HG02588 (cell line): ENCODE measurements around the gene INPP1.
"Not testable (repeated sequence)": the region's sequence is repeated elsewhere in the genome, so short reads cannot be mapped to it uniquely, and the experiment has no call there.

Experiments used
- ATAC-seq: cut with Tn5 transposase; IDR thresholded peaks from one replicate; pipeline ENCODE4 v1.9.1; 2021; ENCODE audit warnings: mild to moderate bottlenecking, moderate library complexity; ENCODE audit not compliant: unreplicated experiment

INPP1 gene, protein sequence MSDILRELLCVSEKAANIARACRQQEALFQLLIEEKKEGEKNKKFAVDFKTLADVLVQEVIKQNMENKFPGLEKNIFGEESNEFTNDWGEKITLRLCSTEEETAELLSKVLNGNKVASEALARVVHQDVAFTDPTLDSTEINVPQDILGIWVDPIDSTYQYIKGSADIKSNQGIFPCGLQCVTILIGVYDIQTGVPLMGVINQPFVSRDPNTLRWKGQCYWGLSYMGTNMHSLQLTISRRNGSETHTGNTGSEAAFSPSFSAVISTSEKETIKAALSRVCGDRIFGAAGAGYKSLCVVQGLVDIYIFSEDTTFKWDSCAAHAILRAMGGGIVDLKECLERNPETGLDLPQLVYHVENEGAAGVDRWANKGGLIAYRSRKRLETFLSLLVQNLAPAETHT

GRCh38 chr2:190343536-190344275 is at the start of gene INPP1:
INPP1 (plus strand) TSS chr2:190343589; CDS start chr2:190360103, 16,514 bp downstream.
- ATAC-seq = peak; percentile 56

DNA sequence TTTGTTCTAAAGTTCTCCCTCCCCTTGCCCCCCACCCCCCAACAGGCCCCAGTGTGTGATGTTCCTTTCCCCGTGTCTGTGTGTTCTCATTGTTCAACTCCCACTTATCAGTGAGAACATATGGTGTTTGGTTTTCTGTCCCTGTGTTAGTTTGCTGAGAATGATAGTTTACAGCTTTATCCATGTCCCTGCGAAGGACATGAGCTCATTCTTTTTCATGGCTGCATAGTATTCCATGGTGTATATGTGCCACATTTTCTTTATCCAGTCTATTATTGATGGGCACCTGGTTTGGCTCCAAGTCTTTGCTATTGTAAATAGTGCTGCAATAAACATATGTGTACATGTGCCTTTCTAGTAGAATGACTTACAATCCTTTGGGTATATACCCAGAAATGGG is 45.5 kb upstream of the INPP1 start:
- ATAC-seq = not testable (repeated sequence)

- ATAC-seq = no peak
Observed at GRCh38 chr2:190301032-190301431, 42.4 kb upstream of the INPP1 start.

- ATAC-seq = no peak
Observed at GRCh38 chr2:190302052-190302451, 41.3 kb upstream of the INPP1 start.

GRCh38 chr2:190303647-190304046 is 39.7 kb upstream of the INPP1 start:
- ATAC-seq = no peak

- ATAC-seq = no peak
Observed at GRCh38 chr2:190304404-190304803, 39.0 kb upstream of the INPP1 start.

DNA sequence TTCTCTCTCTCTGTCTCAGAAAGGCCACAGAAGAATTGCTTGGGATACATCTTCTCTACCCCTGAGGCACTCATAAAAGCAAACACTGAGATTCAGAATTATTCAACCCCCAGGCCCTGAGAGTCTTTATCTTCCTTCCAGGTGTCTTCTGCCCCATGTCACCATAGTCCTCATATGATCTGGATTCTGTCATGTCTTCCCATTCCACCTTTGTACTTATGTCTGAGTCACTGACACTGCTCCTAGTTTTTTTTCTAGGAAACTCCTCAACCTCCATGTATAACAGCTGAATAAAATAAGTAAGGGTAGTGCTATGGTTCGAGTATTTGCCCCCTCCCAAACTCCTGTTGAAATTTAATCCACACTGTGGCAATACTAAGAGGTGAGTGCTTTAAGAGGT is 35.4 kb upstream of the INPP1 start:
- ATAC-seq = no peak

- ATAC-seq = no peak
Observed at GRCh38 chr2:190311893-190312634, 31.3 kb upstream of the INPP1 start.

GRCh38 chr2:190312635-190313025 is 30.8 kb upstream of the INPP1 start:
- not testable (repeated sequence) for ATAC-seq

DNA sequence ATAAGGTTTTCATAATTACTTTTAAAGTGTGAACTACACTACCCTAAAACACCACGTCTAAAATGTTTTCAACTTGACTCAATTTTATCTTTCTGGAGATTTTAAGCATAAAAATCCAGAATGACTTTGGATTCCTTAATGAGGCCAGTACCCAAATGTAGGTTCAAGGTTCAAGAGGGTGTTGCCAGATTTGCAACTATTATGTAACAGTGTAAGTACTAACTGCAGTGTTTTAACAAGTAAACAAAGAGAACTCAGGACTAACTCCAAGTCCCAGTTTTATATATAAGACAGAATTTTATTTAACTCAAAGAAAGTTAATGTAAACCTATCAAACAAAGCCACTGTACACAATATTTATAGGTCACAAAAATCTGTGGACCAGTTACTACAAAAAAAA is 29.5 kb upstream of the INPP1 start:
- ATAC-seq = no peak

DNA sequence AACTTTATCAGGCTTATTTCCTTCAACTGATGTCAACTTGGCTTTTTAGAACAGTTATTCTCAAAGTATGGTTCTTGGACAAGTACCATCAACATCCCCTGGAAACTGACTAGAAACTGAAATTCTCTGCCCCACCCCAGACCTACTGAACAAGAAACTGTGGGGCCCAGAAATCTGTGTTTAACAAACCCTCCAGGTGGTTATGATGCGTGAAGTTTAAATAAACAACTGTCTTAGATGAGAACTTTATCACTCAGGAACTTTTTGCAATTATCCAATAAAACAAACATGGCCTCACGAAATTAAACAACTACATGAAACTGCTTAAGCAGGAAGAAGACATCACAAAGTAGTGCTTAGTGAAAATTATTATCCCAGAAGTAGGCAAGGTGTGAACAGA is 28.1 kb upstream of the INPP1 start:
- no peak for ATAC-seq

- ATAC-seq = no peak
Observed at GRCh38 chr2:190318514-190318913, 24.9 kb upstream of the INPP1 start.

DNA sequence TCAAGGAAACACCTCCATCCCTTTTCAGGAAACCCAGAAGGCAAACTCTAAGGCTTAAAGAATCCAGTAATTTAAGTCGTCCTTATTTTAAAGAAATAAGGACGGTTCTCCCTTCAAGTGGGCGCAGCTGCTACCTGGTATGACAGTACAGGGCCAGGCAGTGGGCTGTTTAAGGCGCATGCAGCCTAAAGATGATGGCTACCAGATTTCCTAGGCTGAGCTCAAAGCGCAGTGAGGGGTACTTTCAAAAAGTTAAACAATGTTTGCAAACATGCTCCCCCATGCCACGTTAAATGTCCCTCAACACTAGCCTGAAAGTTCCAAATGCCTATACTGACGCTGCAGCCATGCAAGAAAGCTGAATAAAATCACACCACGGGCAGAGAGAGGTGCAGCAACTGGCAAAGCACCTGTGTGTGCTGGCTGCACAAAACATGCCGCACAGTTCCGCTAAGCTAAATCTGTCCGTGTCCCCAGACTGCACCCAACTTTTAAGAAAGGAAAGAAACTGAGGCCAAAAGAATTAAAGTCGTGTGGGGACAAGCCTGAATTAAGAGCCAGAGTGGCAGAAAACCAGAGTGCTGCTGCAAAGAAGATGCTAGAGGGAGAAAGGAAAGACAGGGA is 24.3 kb upstream of the INPP1 start:
- peak; percentile 34 for ATAC-seq

- peak; percentile 91 for ATAC-seq
Observed at GRCh38 chr2:190319555-190320498, 23.6 kb upstream of the INPP1 start, which contains the start of gene HIBCH. HIBCH (minus strand) TSS chr2:190319826; CDS start chr2:190319750, 76 bp downstream.

DNA sequence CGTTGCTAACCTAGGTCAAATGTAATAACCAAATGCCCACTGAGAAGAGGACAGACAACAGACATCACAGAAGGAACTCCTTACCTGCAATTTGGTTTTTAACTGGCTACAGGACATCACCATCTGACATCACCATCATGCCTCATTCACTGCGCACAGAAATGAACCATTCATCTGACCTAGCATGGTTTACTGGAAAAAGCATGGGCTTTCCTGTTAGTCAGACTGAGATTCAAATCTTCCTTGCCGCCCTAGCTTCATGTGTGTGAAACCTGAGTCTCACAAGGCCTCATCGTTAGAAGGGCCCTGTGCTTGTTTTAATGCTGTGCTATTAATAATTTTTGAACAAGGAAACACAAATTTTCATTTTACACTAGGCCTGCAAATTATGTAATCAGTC is 22.7 kb upstream of the INPP1 start:
- ATAC-seq = no peak

- no peak for ATAC-seq
Observed at GRCh38 chr2:190323406-190323805, 20.0 kb upstream of the INPP1 start.

DNA sequence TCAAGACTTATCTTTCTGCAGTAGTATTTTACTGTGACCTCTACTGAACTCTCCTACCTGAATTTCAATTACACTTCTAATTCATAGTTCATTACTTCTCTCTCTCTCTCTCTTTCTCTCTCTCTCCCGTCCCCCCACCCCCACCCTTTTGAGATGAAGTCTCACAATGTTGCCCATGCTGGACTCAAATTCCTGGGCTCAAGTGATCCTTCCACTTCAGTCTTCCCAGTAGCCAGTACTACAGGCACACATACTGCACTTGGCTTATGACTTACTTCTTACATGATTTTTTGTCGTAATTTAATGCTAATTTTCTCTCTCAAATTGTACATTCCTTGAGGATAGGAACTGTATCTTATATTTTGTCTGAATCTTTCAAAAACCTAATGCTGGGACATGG is 17.8 kb upstream of the INPP1 start:
- no peak for ATAC-seq

DNA sequence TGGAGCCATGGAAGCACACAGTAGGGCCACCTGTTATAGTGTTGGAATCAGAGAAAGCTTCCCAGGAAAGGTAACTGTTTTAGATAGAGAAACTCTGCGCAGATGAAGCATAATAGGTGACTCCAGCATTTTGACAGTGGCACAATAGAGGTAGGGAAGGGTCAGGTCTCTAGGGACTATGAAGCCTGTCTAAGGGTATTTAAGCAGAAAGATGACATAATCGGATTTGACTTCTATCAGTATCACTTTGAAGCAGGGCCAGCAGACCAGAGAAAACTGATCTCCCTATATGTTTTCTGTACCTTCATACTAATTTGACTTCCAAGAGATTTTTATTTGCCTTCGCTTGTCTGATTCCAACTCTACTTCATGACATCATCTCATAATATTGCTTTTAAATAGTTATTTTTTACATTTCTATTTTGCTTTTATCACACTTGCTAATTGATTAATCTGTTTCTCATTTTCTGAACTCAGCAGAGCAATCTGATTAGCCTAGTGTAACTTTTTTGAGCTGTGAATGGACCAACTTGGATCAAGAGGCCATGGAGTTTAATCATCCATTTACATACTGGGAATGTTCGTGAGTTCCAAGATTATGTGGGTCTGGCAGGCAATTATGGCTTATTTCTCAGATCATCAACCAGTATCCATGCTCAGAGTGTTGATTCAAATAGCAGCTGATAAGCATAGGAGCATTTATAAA is 15.4 kb upstream of the INPP1 start:
- ATAC-seq = no peak

- no peak for ATAC-seq
Observed at GRCh38 chr2:190328573-190329147, 14.7 kb upstream of the INPP1 start.
